B cell (primary cell): ENCODE data around the gene CAMK1D. TPM values are rescaled to one million over a fixed set of nuclear protein-coding genes. Genes with fewer than 3 reads are reported as not detected.

ENCODE experiments used
- ATAC-seq: fragments of 200-7000 bp; cut with Tn5 transposase; one replicate; pipeline ENCODE4 v1.10.0; 2021; ENCODE audit warnings: low read depth, mild to moderate bottlenecking, moderate number of reproducible peaks, moderate library complexity
- CTCF ChIA-PET: fragments of 350-600 bp; sonication (Branson Sonifier 250); formaldehyde crosslinking; loops from one replicate; lab custom pipeline; 2021; ENCODE audit warnings: antibody characterized with exemption, inconsistent platforms; lab: Charles Lee
- POLR2A ChIA-PET: fragments of 350-600 bp; sonication (Branson Sonifier 250); formaldehyde crosslinking; loops from one replicate; lab custom pipeline; 2021; ENCODE audit warnings: antibody characterized with exemption; lab: Charles Lee
- DNase-seq: peaks from one replicate; pipeline ENCODE4 v3.0.0; 2013
- H2AFZ ChIP-seq: 2 replicates; pipeline ENCODE4 v1.6.1; 2012; ENCODE audit warnings: mild to moderate bottlenecking, low read depth, low read length; ENCODE audit not compliant: insufficient read depth, poor library complexity, severe bottlenecking
- H3K27ac ChIP-seq, 2 donors: 1 replicate in 1 of 2; 2 replicates in 1 of 2; pipeline ENCODE4 v1.5.1; 2012 to 2013; ENCODE audit warnings: low read length in 2 of 2, mild to moderate bottlenecking in 2 of 2, moderate library complexity in 1 of 2
- H3K27me3 ChIP-seq, 4 experiments: fragments of 200-600 bp in 1 of 4; sonication (generic) in 1 of 4; replicated peaks in 1 of 4; 1 replicate in 2 of 4; 2 replicates in 2 of 4; pipeline versions ENCODE4 v1.6.1 to v1.7.0; 2013 to 2016; ENCODE audit warnings: low read length in 3 of 4, mild to moderate bottlenecking in 2 of 4, mixed read lengths in 1 of 4, moderate library complexity in 1 of 4; ENCODE audit not compliant: insufficient read depth in 4 of 4, control insufficient read depth in 3 of 4; ENCODE audit errors: control extremely low read depth in 1 of 4
- H3K36me3 ChIP-seq, 2 experiments: replicated peaks in 1 of 2; 1 replicate in 1 of 2; 2 replicates in 1 of 2; pipeline versions ENCODE4 v1.6.1 to v1.7.1; 2013; ENCODE audit warnings: low read length in 1 of 2; ENCODE audit not compliant: insufficient read depth in 2 of 2, control insufficient read depth in 1 of 2; ENCODE audit errors: control extremely low read depth in 1 of 2, extremely low read depth in 1 of 2
- H3K4me1 ChIP-seq, 2 donors: fragments of 200-600 bp in 1 of 2; sonication (generic) in 1 of 2; 1 replicate in 1 of 2; 2 replicates in 1 of 2; pipeline versions ENCODE4 v1.5.1 to v1.6.1; 2013 to 2017; ENCODE audit warnings: low read length in 2 of 2; ENCODE audit not compliant: control insufficient read depth in 2 of 2, insufficient read depth in 2 of 2
- H3K4me2 ChIP-seq: replicated peaks from 2 replicates; pipeline ENCODE3; 2012; ENCODE audit warnings: mild to moderate bottlenecking, low read depth, low read length; ENCODE audit not compliant: poor library complexity, severe bottlenecking
- H3K4me3 ChIP-seq, 5 experiments: fragments of 200-600 bp in 1 of 5; sonication (generic) in 1 of 5; 1 replicate in 3 of 5; 2 replicates in 2 of 5; pipeline versions ENCODE4 v1.5.1 to v1.7.0; 2011 to 2016; ENCODE audit warnings: low read length in 4 of 5, mild to moderate bottlenecking in 4 of 5, low read depth in 2 of 5, control low read depth in 1 of 5, moderate library complexity in 1 of 5; ENCODE audit not compliant: insufficient read depth in 1 of 5; ENCODE audit errors: control extremely low read depth in 1 of 5, extremely low read depth in 1 of 5
- H3K79me2 ChIP-seq: fragments of 200-600 bp; sonication (generic); one replicate; pipeline ENCODE4 v1.6.0; 2016; ENCODE audit warnings: low read length; ENCODE audit not compliant: control insufficient read depth, insufficient read depth
- H3K9ac ChIP-seq: fragments of 200-600 bp; sonication (generic); 2 replicates; pipeline ENCODE4 v1.6.1; 2017; ENCODE audit warnings: mild to moderate bottlenecking, low read length, moderate library complexity
- H3K9me3 ChIP-seq, 3 donors: one replicate each; pipeline versions ENCODE4 v1.6.1 to v1.7.1; 2013; ENCODE audit warnings: low read length in 2 of 3; ENCODE audit not compliant: control insufficient read depth in 2 of 3, insufficient read depth in 1 of 3; ENCODE audit errors: control extremely low read depth in 1 of 3
- H4K20me1 ChIP-seq: 2 replicates; pipeline ENCODE4 v1.6.0; 2012; ENCODE audit warnings: mild to moderate bottlenecking, low read length; ENCODE audit not compliant: insufficient read depth, control insufficient read depth, poor library complexity, severe bottlenecking
- H3K27ac Mint-ChIP-seq: one replicate; pipeline ENCODE4 v1.8.0; 2021; ENCODE audit warnings: mixed read lengths
- H3K27me3 Mint-ChIP-seq: one replicate; pipeline ENCODE4 v1.8.0; 2021; ENCODE audit warnings: mixed read lengths
- H3K4me1 Mint-ChIP-seq: one replicate; pipeline ENCODE4 v1.8.0; 2021; ENCODE audit warnings: mixed read lengths
- H3K4me3 Mint-ChIP-seq: one replicate; pipeline ENCODE4 v1.8.0; 2021; ENCODE audit warnings: mixed read lengths
- H3K9me3 Mint-ChIP-seq: one replicate; pipeline ENCODE4 v1.8.0; 2022; ENCODE audit warnings: mixed read lengths; ENCODE audit not compliant: insufficient read depth
- EZH2 ChIP-seq: IDR thresholded peaks from 2 replicates; pipeline ENCODE4 v1.6.1; 2012; ENCODE audit warnings: borderline replicate concordance, low read depth, mild to moderate bottlenecking, moderate library complexity, low read length; ENCODE audit not compliant: insufficient read depth, poor library complexity, severe bottlenecking
- WGBS: methylation state at CpG from one replicate; pipeline ENCODE4 v1.1.5; 2013; ENCODE audit warnings: missing lambda C conversion rate; ENCODE audit not compliant: insufficient coverage; 5-methylcytosine and 5-hydroxymethylcytosine counted together
- intact Hi-C: fragments of 100-400 bp; cut with micrococcal nuclease; formaldehyde crosslinking; loops from one replicate; pipeline ENCODE4 v1.10.0; 2022
- polyA plus RNA-seq: library from polyadenylated mRNA; depleted of rRNA; stranded (reverse); fragments of >200 nt; gene quantifications from 2 replicates; pipeline ENCODE4 v1.2.3, GENCODE V29; 2012
- total RNA-seq, 2 donors: library from RNA; stranded (reverse); fragments of 120-200 nt in 1 of 2; gene quantifications; 1 replicate in 1 of 2; 2 replicates in 1 of 2; pipeline versions ENCODE4 v1.2.3 to v1.2.4, GENCODE V29; 2013 to 2022
- TF ChIP-seq, protein P1 (sequence below): fragments of 200-600 bp; IDR thresholded peaks from one replicate; pipeline ENCODE4 v1.8.0; 2022; ENCODE audit warnings: antibody characterized with exemption, mild to moderate bottlenecking

Gene CAMK1D
- total and polyA plus RNA-seq, 2 donors (not counting 1 experiment from before 2014, with no cell fraction given), result 34.1 to 69.7 TPM

DNA sequence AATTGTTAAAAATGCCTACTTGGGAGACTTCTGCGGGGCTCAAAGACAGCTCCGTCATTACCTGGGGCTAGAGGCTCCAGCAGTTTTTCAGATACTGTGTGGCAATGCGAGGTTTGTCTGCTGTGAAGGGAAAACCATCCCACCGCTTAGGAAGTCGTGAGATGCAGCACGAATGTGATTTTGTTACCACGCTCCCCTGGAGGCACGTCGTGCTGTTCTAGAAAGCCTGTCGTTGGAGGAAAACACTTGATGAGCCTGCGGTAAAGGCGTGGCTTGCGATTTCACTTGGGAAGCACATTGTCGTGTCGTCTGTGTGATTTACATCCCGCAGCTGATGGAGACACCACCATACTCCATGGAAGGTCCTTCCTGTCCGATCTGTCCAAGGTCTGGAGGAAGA is 39.3 kb downstream of the CAMK1D start:
- Histone ChIP-seq H3K4me3 (no peak overlapping the region), H4K20me1 (peaks cover 72% of the 10 kb centered on the region), H2AFZ (no peak overlapping the region), H3K36me3 (peaks cover 0 to 2% of the 10 kb centered on the region in 2 experiments), H3K4me2 (peak overlapping the region; percentile 31), H3K9ac (no peak overlapping the region), H3K27ac (peak overlapping the region in 1 of 2 donors; percentile 29), H3K79me2 (peaks cover 97% of the 10 kb centered on the region), H3K4me1 (peaks cover 17 to 32% of the 10 kb centered on the region in 2 donors), H3K9me3 (peaks cover 0 to 7% (median 5%) of the 10 kb centered on the region in 3 donors), H3K27me3 (no peaks in the 10 kb centered on the region)
- Mint-ChIP-seq H3K9me3 (no peaks in the 10 kb centered on the region), H3K27me3 (no peaks in the 10 kb centered on the region), H3K4me3 (peak overlapping the region; percentile 0), H3K4me1 (peaks cover 57% of the 10 kb centered on the region), H3K27ac (peak overlapping the region; percentile 64)
- no peak for DNase-seq
- intact Hi-C loops, result no loop called here
- TF ChIP-seq, protein P1, sequence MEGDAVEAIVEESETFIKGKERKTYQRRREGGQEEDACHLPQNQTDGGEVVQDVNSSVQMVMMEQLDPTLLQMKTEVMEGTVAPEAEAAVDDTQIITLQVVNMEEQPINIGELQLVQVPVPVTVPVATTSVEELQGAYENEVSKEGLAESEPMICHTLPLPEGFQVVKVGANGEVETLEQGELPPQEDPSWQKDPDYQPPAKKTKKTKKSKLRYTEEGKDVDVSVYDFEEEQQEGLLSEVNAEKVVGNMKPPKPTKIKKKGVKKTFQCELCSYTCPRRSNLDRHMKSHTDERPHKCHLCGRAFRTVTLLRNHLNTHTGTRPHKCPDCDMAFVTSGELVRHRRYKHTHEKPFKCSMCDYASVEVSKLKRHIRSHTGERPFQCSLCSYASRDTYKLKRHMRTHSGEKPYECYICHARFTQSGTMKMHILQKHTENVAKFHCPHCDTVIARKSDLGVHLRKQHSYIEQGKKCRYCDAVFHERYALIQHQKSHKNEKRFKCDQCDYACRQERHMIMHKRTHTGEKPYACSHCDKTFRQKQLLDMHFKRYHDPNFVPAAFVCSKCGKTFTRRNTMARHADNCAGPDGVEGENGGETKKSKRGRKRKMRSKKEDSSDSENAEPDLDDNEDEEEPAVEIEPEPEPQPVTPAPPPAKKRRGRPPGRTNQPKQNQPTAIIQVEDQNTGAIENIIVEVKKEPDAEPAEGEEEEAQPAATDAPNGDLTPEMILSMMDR, result no peak
- TF ChIP-seq EZH2, result no peak
- ChIA-PET POLR2A (no interaction called here), CTCF (no interaction called here)
- WGBS, result 76% methylated on average over 17 of the region's 17 CpGs
- no peak for ATAC-seq

DNA sequence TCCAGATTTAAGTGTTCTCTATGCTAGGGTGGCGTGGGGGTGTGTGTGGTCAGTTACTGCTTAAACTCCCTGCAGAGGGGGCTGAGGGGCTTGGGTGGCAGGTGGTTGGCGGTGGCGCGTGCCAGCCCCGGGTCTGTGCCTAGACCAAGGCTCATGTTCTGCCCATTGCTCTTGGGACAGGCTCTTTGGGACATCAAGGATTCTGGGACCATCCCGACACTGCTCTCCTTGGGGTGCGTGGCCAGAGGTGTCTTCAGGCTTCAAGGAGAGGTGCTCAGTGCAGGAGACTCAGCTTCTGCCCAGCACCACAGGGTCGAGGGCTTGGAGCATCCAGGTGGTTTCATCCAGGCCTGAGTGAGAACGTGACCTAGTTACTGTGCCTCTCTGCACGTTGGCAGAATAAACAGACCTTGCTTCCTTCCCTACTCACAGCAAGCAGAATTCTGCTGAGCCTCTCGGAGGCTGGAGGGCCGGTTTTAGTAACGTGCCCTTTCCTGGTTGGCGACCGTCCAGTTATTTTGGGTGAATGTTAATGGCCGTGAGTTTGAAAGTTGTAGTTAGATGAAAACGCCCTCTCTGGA is 39.9 kb downstream of the CAMK1D start:
- Mint-ChIP-seq H3K9me3 (no peaks in the 10 kb centered on the region), H3K27ac (peak overlapping the region; percentile 64), H3K4me1 (peaks cover 60% of the 10 kb centered on the region), H3K27me3 (no peaks in the 10 kb centered on the region), H3K4me3 (peak overlapping the region; percentile 0)
- TF ChIP-seq, protein P1, result no peak
- no peak for TF ChIP-seq EZH2
- no peak overlapping the region for H3K9ac ChIP-seq
- WGBS, result 64% methylated on average over 11 of the region's 17 CpGs
- no peak for DNase-seq
- ChIA-PET POLR2A (no interaction called here), CTCF (no interaction called here)
- H3K4me3 ChIP-seq, result no peak overlapping the region
- peaks cover 17 to 32% of the 10 kb centered on the region in 2 donors for H3K4me1 ChIP-seq
- peak; percentile 28 for ATAC-seq
- H4K20me1 ChIP-seq, result peaks cover 78% of the 10 kb centered on the region
- H3K27ac ChIP-seq, result peak overlapping the region in 1 of 2 donors; percentile 29
- H3K9me3 ChIP-seq, result peaks cover 0 to 7% (median 5%) of the 10 kb centered on the region in 3 donors
- H3K79me2 ChIP-seq, result peaks cover 97% of the 10 kb centered on the region
- H2AFZ ChIP-seq, result no peak overlapping the region
- peaks cover 0 to 6% of the 10 kb centered on the region in 2 experiments for H3K36me3 ChIP-seq
- peak overlapping the region; percentile 31 for H3K4me2 ChIP-seq
- intact Hi-C loops, result no loop called here
- no peaks in the 10 kb centered on the region for H3K27me3 ChIP-seq
